GM12801 (cell line): ENCODE measurements around the gene DOK4.

Experiments used
- CTCF ChIP-seq: IDR thresholded peaks from one replicate; pipeline ENCODE4 v1.5.1; 2011; ENCODE audit warnings: control low read depth; ENCODE audit not compliant: insufficient read length; ENCODE audit errors: extremely low read depth

DOK4 gene

GRCh38 chr16:57527610-57528360, 41.5 kb upstream of the DOK4 start:
- TF ChIP-seq CTCF = no peak

GRCh38 chr16:57527027-57527426, 40.7 kb upstream of the DOK4 start:
- TF ChIP-seq CTCF = no peak

- no peak for TF ChIP-seq CTCF
These were observed 40.2 kb upstream of the DOK4 start for GRCh38 chr16:57526498-57526897.

- TF ChIP-seq CTCF = no peak
These were observed 39.5 kb upstream of the DOK4 start for GRCh38 chr16:57525761-57526160.

- TF ChIP-seq CTCF = no peak
These were observed 36.7 kb upstream of the DOK4 start for GRCh38 chr16:57522960-57523359.

- peak; percentile 96 for TF ChIP-seq CTCF
These were observed 33.6 kb upstream of the DOK4 start for GRCh38 chr16:57519796-57520360.

- no peak for TF ChIP-seq CTCF
These were observed 32.6 kb upstream of the DOK4 start for GRCh38 chr16:57518922-57519321.
